ENCODE measurements around the gene ADAMTS19.
A peak's percentile ranks its signal among the peaks of the same experiment; 100 is the strongest.
"Not testable (repeated sequence)": the region's sequence is repeated elsewhere in the genome, so short reads cannot be mapped to it uniquely, and the experiment has no call there.

The ADAMTS19 gene

GRCh38 chr5:129459777-129460671 is at the start of gene ADAMTS19:
TSS of gene ADAMTS19 (plus strand) at chr5:129460298. CDS start at chr5:129460392, 94 bp downstream.
- DNase-seq (ENCODE audit: low read depth): peak; percentile 66

- no peak for DNase-seq (ENCODE audit: low read depth)
These were observed 49.6 kb upstream of the ADAMTS19 start for GRCh38 chr5:129410488-129410887.

GRCh38 chr5:129412721-129413120 is 47.4 kb upstream of the ADAMTS19 start:
- DNase-seq (ENCODE audit: low read depth): no peak

- DNase-seq (ENCODE audit: low read depth): no peak
These were observed 46.5 kb upstream of the ADAMTS19 start for GRCh38 chr5:129413570-129413969.

GRCh38 chr5:129419292-129419691 is 40.8 kb upstream of the ADAMTS19 start:
- DNase-seq (ENCODE audit: low read depth): no peak

- no peak for DNase-seq (ENCODE audit: low read depth)
These were observed 35.1 kb upstream of the ADAMTS19 start for GRCh38 chr5:129425031-129425430.

GRCh38 chr5:129426071-129426470 is 34.0 kb upstream of the ADAMTS19 start:
- DNase-seq (ENCODE audit: low read depth): no peak

GRCh38 chr5:129428636-129429035 is 31.5 kb upstream of the ADAMTS19 start:
- not testable (repeated sequence) for DNase-seq (ENCODE audit: low read depth)

- no peak for DNase-seq (ENCODE audit: low read depth)
These were observed 28.7 kb upstream of the ADAMTS19 start for GRCh38 chr5:129431406-129431805.

GRCh38 chr5:129438322-129438721 is 21.8 kb upstream of the ADAMTS19 start:
- DNase-seq (ENCODE audit: low read depth): peak; percentile 6

GRCh38 chr5:129440424-129440823 is 19.7 kb upstream of the ADAMTS19 start:
- no peak for DNase-seq (ENCODE audit: low read depth)

GRCh38 chr5:129441096-129441495 is 19.0 kb upstream of the ADAMTS19 start:
- DNase-seq (ENCODE audit: low read depth): no peak

GRCh38 chr5:129445379-129445778 is 14.7 kb upstream of the ADAMTS19 start:
- DNase-seq (ENCODE audit: low read depth): peak; percentile 12

GRCh38 chr5:129447968-129448367 is 12.1 kb upstream of the ADAMTS19 start:
- no peak for DNase-seq (ENCODE audit: low read depth)

- DNase-seq (ENCODE audit: low read depth): no peak
These were observed 11.4 kb upstream of the ADAMTS19 start for GRCh38 chr5:129448654-129449053.

- DNase-seq (ENCODE audit: low read depth): no peak
These were observed 5.6 kb upstream of the ADAMTS19 start for GRCh38 chr5:129454461-129454860.

GRCh38 chr5:129459450-129459776 is 685 bp upstream of the ADAMTS19 start:
- DNase-seq (ENCODE audit: low read depth): no peak

- no peak for DNase-seq (ENCODE audit: low read depth)
These were observed 506 bp downstream of the ADAMTS19 start for GRCh38 chr5:129460672-129460935.

GRCh38 chr5:129460936-129461710 is 1.0 kb downstream of the ADAMTS19 start:
- peak; percentile 7 for DNase-seq (ENCODE audit: low read depth)

- DNase-seq (ENCODE audit: low read depth): no peak
These were observed 1.7 kb downstream of the ADAMTS19 start for GRCh38 chr5:129461711-129462332.

GRCh38 chr5:129465776-129466344 is 5.8 kb downstream of the ADAMTS19 start:
- no peak for DNase-seq (ENCODE audit: low read depth)

- DNase-seq (ENCODE audit: low read depth): no peak
These were observed 14.4 kb downstream of the ADAMTS19 start for GRCh38 chr5:129474544-129474943.

GRCh38 chr5:129476751-129477150 is 16.7 kb downstream of the ADAMTS19 start:
- DNase-seq (ENCODE audit: low read depth): no peak

All from fibroblast of gingiva (primary cell).